Kidney tubule cell (primary cell): ENCODE measurements around the gene VTI1B.

ENCODE experiments used
- DNase-seq: peaks from one replicate; pipeline ENCODE4 v3.0.0-alpha.2; 2018; ENCODE audit warnings: low spot score

VTI1B gene

DNA sequence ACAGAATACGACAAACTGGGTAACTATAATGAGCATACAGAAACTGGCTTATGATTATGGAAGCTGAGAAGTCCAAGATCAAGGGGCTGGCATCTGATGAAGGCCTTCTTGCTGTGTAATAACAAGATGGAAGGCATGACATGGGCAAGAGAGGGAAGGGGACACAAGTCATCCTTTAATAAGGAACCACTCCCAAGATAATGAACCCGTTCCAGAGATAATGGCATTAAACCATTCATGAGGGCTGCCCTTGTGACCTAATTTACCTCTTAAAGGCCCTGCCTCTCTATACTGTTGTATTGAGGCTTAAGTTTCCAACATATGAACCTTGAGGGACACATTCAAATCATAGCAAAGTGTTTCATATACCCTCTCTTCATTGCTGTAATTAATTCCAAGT lies 4.6 kb upstream of the VTI1B start:
- DNase-seq: no peak

DNA sequence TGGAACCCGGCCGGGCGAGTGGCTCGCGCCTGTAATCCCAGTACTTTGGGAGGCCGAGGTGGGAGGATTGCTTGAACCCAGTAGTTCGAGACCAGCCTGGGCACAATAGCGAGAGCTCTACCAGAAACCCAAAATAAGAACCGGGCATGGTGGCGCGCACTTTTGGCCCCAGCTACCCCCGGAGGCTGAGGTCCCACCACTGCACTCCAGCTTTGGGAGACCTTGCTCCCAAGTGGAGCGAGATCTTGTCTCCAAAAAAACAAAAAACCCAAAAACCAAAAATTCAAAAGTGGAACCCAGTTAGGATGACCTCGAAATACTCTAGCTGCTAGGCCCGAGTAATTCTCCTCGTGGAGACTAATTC lies 769 bp upstream of the VTI1B start:
- no peak for DNase-seq

DNA sequence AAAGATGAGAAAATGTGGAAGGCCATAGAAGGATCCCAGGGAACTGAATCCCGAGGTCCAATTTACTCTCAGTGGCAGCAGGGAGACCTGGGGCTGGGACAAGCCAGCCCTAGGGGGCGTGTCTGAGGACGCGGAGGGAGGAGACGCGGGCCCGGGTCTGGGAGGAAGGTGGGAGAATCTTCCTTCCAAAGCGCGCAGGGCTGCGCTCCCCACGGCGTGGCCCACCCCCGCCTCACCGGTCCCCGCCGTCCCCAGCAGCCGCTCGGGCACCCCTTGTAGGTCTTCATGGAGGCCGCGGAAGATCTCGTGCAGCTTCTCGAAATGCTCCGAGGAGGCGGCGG lies 323 bp downstream of the VTI1B start:
- peak; percentile 70 for DNase-seq

DNA sequence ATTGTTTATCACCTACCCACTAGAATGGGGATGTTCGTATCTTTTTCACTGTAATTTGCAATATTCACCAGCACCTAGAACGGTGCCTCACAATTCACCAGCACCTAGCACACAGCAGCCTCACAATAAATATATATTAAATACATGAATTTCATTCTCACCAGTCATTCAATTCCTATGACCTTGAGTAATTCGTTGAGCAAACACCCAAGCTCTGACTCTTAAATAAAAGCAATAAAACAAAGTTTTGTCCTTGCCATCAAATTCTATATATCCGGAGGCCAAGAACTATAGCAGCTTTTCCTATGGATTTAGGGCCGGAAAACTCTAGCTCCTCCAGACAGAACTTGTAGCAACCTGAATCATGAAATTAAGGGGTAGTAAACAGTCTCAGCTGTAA lies 981 bp downstream of the VTI1B start:
- DNase-seq: peak; percentile 24

DNA sequence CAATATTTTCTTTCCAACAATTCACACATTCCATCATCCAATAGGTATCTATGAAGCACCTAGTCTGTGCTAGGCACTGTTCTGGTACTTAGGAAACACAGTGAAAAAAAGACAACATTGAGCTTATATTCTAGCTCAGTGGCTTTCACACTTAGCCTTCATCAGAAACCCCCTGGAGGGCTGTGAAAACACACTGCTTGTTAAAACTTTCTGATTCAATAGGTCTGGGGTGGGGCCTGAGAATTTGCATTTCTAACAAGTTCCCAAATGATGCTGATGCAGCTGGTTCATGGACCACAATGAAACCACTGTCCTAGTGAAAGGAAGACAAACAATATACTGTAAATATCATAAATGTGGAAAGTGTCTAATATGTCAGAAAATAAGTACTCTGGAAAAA lies 5.9 kb downstream of the VTI1B start:
- DNase-seq: no peak

DNA sequence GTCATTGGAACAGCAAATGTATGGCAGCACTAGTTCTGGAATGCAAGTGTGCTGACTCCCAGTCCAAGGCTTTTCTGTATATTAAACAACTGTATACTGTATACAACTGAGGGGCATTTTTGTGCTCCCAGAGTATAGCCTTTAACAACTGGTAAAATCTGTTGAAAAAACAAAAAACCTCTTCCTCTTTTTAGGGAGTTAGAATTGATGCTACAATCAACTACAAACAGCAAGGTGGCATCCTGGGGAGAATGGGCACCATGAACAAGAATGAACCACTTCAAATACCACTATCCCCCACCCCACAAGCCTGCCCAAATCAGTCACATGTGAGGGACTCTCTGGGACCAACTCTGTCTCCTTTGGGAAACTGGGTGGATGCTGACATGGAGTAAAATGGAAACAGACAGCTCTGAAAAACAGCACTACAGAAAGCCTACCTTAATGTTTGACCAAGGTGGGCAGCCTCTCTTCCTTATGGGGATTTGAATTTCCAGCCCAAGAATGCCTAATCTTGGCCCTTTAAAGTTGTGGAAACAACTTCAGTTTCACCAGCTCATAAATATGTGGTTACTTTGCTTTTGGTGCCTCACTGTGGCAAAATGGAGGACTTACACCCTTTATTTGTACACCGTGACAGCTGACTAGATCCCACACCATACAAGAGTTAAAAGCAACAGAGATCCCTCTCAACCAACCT lies 7.5 kb downstream of the VTI1B start:
- DNase-seq: peak; percentile 64

DNA sequence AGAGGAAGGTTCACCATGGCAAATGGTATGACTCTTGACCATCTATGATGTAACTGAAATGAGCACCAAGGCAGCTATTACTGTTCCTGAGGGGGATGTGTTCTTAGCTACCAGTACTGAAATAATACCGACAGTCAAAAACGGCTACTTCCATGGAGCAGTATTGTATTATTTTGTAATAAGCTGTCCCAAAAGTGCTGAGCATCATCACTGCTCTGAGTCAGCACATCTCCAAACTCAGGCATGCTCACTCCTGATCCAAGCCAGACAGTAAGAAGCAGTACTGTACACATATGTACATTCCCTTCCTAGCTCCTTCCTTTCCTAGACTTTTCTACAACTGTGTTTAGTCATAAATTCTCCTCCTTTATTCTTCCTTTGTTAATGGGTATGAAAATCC lies 8.6 kb downstream of the VTI1B start:
- DNase-seq: no peak

DNA sequence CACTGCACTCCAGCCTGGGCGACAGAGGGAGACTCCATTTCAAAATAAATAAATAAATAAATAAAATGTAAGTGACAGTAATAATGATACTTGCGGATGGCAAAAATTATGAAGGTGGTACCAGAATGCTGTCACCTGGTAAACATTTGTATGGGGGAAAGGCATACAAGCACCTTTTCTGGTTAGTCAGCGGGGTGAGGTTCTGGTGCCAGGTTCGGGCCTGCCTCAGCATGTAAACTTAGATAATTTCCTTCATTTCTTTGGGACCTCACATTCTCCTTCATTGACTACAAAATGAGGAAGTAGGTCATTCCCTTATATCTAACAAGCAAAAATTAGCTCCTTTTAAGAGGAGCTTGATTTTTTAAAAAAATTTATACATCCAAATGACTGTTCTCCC lies 10.8 kb downstream of the VTI1B start:
- DNase-seq: no peak

DNA sequence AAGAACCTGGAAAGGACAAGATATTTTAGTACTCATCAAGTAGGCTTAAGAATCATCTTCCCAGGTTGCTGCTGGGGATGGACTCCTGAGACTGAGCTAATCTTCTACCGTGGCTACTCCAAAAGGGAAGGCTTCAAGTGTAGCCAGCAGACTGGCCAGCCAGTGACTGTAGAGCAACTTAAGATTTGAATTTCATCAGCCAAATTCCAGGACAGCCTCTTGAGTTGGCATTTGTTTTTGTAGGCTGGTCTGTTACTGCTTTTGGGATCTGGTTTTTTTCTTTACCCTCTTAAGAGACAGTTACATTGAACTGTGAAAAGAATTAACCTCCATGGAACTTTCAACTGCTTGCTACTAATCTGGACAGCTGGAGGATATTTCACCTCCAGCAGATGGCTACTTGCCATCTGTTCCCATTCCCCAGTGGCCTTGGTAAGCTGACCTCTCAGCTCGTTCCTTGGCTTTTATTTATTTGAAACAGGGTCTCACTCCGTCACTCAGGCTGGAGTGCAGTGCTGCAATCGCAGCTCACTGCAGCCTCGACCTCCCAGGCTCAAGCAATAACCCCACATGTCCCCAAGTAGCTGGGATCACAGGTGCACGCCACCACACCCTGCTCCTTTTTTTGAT lies 20.7 kb downstream of the VTI1B start:
- DNase-seq: no peak

DNA sequence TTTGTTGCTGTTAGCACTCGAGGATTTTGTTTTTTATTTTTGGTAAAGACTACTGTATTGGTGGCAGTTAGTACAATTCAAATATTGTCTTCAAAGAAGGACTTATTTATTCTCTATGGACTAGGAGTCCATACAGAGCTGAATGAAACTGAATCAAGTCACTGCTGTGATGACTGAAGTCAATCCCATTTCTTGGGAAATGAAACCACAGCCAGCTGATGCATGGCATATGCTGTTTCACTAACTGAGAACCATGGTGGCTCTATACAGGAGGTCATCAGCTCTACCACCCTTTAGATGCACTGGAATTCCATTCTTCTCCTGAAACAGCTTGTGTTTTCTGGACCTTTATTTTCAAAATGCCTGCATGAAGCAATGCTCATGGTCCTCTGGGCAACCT lies 22.2 kb downstream of the VTI1B start:
- no peak for DNase-seq

DNA sequence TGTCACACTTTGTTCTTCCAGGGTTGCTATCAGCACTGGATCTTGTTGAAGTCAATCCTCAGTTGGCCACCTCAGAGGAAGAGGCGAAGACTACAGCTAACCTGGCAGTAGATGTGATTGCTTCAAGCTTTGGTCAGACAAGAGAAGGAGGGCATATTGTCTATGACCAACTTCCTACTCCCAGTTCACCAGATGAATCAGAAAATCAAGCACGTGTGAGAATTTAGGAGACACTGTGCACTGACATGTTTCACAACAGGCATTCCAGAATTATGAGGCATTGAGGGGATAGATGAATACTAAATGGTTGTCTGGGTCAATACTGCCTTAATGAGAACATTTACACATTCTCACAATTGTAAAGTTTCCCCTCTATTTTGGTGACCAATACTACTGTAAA lies 23.7 kb downstream of the VTI1B start:
- DNase-seq: peak; percentile 77

DNA sequence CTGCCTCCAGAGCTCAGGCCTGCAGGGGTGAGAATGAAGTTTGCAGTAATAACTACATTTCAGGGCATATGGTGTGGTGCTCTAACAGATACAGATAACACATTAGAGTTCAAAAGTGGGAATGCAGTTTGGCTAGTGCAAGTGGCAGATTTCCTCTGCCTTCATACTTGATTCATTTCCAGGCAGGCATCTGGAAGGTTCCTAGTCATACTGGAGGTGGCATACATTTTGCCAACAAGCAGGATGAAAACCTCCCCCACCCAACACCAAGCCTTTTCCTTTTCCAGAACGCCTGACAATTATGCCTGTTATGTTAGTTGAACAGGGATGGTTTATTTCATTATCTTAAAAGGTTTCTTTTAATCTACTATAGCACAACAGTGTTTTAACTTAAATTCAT lies 24.3 kb downstream of the VTI1B start:
- no peak for DNase-seq

DNA sequence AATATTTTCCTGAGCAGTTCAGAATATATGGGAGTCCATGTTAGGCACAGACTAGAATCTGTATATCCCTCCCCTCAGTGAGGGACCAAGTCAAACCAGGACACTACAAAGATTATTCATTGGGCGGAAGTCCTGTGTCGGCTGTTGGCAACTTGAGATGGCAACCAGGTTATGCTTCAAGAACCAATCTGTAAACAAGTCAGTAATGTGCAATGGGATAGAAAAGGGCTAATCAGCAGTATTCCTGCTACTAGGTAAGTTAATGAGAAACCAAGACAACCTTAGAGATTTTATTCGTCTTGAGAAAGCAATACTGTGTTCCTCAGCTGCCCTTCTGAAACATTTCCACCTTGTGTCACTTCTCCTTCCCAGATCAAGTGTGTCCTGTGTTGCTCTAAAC lies 28.3 kb downstream of the VTI1B start:
- peak; percentile 60 for DNase-seq

DNA sequence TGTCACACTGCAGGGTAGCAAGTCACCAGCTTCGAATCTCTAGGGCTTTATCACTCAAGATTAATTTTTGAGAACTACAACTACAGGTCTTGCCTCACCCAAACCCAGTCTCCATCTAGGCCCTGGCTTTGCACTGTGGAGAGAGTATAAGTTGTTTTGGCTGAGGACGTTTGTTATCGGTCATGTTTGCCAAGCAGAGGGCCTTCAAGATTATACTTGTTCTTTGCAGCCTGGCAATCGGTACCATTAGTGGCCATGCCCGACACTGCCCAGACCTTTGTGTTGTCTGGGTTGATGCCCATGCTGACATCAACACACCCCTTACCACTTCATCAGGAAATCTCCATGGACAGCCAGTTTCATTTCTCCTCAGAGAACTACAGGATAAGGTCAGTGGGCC lies 29.0 kb downstream of the VTI1B start:
- DNase-seq: no peak

DNA sequence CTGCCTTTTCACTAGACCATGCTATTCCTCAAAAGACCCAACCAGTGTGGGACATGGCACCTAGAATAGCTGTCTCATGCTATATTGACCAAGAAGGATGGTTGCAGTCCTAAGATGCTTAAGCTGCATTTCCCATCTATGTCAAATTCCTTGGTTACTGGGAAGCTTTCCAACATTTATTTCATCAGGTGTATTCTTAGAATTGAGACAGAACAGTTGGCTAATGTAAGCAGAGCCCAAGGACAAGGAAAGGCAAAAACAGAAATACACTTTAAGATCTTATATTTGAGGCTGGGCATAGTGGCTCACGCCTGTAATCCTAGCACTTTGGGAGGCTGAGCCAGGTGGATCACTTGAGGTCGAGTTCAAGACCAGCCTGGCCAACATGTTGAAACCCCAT lies 30.0 kb downstream of the VTI1B start:
- no peak for DNase-seq

DNA sequence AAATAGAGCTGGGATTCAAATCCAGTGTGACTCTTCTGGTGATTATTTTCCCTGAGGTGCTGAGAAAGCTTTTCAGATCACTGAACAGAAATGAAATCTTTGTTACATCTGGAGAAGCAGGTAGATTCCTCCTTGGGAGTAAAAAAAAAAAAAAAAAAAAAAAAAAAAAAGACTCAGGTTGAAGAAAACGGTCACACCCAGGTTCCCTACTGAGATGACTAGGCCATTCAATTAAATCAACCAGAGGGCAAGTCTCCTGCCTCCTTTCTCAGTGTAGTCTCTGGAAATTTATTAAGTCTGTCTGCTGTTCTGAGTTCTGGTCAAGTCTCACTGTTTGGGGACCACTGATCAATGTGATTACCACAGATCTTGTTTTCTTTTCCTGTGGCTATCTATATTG lies 30.7 kb downstream of the VTI1B start:
- DNase-seq: peak; percentile 26

DNA sequence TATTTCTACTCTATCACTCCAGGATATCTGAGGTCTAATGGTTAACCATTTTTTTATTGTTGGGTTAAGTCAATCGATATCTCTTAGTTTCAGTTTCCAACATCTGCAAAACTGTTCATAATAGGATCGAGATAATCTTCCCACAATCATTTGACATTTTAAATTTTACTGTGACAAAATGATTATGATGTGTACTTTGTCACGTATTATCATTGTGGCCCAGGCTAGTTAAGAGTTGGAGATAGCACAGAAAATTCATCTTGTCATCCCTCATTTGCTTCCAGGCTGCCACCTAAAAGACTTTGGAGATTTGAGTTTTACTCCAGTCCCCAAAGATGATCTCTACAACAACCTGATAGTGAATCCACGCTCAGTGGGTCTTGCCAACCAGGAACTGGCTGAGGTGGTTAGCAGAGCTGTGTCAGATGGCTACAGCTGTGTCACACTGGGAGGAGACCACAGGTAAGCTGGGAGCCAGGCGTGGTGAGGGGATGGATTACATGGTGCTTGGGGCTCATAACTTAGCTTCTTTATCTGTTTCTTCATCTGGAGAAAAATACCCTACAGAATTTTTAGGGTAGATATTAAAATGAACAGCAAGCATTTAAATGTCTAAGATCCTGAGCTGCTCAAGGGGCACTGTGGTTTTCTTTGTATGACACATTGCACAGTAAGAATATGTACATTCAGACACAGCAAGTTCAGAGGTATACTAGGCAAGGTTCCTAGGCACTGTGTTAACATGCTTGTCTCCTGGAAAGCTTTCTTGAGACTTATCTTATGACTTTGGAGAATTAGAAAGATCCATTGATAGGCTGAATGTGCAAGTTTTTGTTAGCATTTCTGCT lies 32.3 kb downstream of the VTI1B start:
- no peak for DNase-seq

DNA sequence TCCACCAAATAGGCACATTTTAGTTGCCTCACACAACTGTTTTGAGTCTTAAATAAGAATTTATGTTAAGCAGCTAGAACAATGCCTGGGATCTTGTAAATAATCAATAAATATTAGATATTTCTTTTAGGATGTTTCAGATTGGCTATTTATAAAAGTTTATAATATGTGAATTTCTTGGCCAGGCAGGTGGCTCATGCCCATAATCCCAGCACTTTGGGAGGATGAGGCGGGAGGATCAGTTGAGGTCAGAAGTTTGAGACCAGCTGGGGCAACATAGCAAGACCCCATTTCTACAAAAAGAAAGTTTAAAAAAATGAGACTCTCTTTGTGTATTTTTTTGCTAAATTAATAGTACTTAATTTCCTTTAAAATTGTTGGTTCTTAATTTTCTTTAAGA lies 33.0 kb downstream of the VTI1B start:
- no peak for DNase-seq

DNA sequence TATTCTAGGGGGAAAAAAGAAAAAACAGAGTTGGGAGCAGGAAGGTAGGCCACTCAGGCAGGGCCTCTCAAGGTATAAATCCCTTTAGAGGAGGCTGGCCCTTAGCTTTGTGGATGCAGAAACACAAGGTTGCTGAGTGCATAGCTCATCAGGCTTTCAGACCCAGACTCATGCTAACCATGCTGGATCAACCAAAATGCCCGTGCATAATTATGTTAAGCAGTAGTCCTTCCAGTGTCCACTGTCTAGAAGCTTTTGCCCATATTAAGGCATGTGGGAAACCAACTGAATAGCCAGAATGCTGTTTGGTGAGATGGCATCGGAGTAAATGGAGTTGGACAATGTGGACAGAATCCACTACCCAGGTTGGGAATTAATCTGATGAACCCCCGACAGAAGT lies 35.8 kb downstream of the VTI1B start:
- no peak for DNase-seq

DNA sequence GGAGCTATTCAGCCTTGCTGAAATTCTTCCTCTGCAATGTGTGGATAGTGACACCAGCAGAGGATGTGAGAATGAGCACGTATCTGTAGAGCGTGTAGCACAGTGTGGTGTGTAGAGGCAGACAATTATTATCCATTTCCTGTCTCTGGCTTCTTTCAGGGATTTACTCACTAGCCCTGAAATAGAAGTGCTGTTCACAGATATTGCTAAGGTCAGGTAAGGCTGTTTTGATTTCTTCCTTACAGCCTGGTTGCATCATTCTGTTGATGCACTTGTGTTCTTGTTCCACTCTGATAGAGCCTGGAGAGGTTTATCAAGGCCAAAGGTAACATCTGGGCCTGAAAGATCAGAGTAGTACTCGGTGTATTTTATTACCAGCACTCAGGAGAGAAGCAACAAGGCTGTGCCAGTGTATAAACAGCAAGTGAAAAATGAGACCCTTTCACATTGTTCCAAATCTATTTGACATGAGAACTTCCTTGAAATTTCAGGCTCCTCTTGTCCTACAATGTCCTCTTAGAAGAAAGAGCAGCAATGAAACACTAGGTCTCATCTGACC lies 38.0 kb downstream of the VTI1B start:
- peak; percentile 67 for DNase-seq

DNA sequence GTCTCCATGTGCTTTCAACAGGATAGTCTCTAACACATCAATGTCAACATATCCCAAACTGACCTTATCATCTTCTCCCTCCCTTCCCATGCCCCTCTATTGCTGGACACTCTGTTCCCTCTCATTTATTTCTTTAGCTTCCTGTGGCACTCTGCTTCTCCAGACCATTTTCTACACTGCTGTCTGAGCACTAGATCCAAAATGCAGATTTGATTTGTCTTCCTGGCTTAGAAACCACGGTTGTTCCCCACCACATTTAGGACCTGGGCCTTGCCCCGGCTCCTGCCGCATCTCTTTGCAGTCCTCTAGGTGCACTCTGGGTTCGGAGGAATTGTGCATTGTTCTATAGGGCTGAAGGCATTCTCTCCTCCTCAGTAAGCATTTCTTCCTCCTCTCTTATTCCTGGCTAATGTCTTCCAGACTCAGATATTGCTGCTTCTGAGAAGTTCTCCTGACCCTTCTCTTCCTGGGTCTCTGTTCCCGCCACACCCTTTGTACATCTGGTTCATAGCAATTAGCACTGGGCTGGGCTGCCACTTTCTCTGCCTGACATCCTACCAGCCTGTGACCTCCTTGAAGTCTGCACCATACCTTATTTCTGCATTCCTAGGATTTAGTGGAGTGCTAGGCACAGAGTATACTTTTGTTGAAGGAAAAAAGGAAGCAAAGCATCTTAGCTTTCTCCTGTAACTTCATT lies 40.8 kb downstream of the VTI1B start:
- no peak for DNase-seq

DNA sequence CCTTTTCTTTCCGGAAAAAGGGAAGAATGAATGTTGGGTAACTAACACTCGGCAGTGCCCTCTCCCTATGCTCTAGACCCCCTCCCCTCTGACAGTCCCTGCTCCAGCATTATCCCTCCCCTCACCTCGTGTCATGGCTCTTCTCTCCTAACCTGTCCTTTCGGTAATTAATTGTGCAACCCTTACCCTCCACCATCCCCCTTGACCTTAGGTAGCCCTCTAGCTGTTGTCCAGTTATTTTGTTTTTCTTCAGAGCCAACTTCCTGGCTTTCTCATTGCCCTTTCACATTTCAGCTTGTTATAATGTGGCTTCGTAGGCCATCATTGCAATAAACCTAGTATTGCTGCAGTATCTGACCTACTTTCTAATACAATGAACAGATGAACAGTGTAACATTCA lies 43.5 kb downstream of the VTI1B start:
- DNase-seq: no peak

DNA sequence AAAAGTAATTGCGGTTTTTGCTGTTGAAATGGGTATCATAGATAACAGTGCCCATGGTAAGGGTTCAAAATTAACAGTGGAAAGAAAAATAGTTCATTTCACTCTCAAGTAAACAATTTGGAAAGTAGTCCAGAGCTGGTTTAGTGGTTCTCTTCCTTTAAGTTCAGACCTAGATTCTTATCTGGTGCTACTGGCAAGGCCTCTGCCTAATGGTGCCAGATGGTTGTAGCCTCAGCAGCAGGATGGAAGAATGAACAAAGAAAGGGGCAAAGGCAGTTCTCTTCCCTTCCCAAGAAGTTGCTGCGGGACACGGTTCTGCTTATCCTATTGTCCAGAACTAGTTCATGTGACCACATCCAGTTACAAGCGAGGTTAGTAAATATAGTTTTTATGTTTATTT lies 44.2 kb downstream of the VTI1B start:
- DNase-seq: no peak
